DOHH2 (cell line): ENCODE data around the gene TBX6.

Source experiments
- H3F3A ChIP-seq: fragments of 200-600 bp; sonication (generic), shearing (Covaris generic); 2 replicates; pipeline ENCODE4 v1.6.0; 2016; ENCODE audit warnings: antibody characterized with exemption, mild to moderate bottlenecking; ENCODE audit not compliant: control insufficient read depth, insufficient read depth
- H3K27ac ChIP-seq: fragments of 200-600 bp; sonication (generic); 2 replicates; pipeline ENCODE4 v1.5.1; 2014; ENCODE audit warnings: low read depth, mild to moderate bottlenecking, low read length, moderate library complexity
- H3K27me3 ChIP-seq: fragments of 200-600 bp; sonication (generic); 2 replicates; pipeline ENCODE4 v1.6.1; 2014; ENCODE audit warnings: mild to moderate bottlenecking, low read length, mixed read lengths; ENCODE audit not compliant: control insufficient read depth
- H3K36me3 ChIP-seq: fragments of 200-600 bp; sonication (generic); 2 replicates; pipeline ENCODE4 v1.6.1; 2014; ENCODE audit warnings: mild to moderate bottlenecking, low read length, moderate library complexity, mixed read lengths; ENCODE audit not compliant: control insufficient read depth
- H3K4me1 ChIP-seq: fragments of 200-600 bp; sonication (generic); 2 replicates; pipeline ENCODE4 v1.6.1; 2014; ENCODE audit warnings: mild to moderate bottlenecking, low read length, mixed read lengths; ENCODE audit not compliant: control insufficient read depth
- H3K4me2 ChIP-seq: fragments of 200-600 bp; sonication (generic); 2 replicates; pipeline ENCODE4 v1.6.0; 2014; ENCODE audit warnings: mild to moderate bottlenecking, low read length, moderate library complexity
- H3K4me3 ChIP-seq: fragments of 200-600 bp; sonication (generic); 2 replicates; pipeline ENCODE4 v1.5.1; 2014; ENCODE audit warnings: mild to moderate bottlenecking, low read length, mixed read lengths
- H3K79me2 ChIP-seq: fragments of 200-600 bp; sonication (generic); 2 replicates; pipeline ENCODE4 v1.6.1; 2014; ENCODE audit warnings: mild to moderate bottlenecking, low read length, mixed read lengths; ENCODE audit not compliant: control insufficient read depth
- H3K9me2 ChIP-seq: fragments of 200-600 bp; sonication (generic); replicated peaks from 2 replicates; pipeline ENCODE4 v1.6.1; 2014; ENCODE audit warnings: mild to moderate bottlenecking, low read length, mixed read lengths; ENCODE audit not compliant: control insufficient read depth
- H3K9me3 ChIP-seq: fragments of 200-600 bp; sonication (generic); 2 replicates; pipeline ENCODE4 v1.6.1; 2014; ENCODE audit warnings: antibody characterized with exemption, low read length, mixed read lengths; ENCODE audit not compliant: control insufficient read depth, insufficient read depth
- H4K20me1 ChIP-seq: fragments of 200-600 bp; sonication (generic); 2 replicates; pipeline ENCODE4 v1.6.0; 2014; ENCODE audit warnings: low read depth, mild to moderate bottlenecking, antibody characterized with exemption, low read length, moderate library complexity; ENCODE audit not compliant: control insufficient read depth, insufficient read depth
- EZH2phosphoT487 ChIP-seq: fragments of 200-600 bp; sonication (generic); IDR thresholded peaks from 2 replicates; pipeline ENCODE4 v1.6.1; 2017; ENCODE audit warnings: borderline replicate concordance, mild to moderate bottlenecking, antibody characterized with exemption, low read length, moderate library complexity, mixed read lengths
- TF ChIP-seq, protein P1 (sequence below): fragments of 200-600 bp; sonication (generic); IDR thresholded peaks from one replicate; pipeline ENCODE4 v1.5.1; 2014; ENCODE audit warnings: antibody characterized with exemption, mild to moderate bottlenecking, low read depth, low read length; ENCODE audit not compliant: poor library complexity, severe bottlenecking

Gene TBX6

DNA sequence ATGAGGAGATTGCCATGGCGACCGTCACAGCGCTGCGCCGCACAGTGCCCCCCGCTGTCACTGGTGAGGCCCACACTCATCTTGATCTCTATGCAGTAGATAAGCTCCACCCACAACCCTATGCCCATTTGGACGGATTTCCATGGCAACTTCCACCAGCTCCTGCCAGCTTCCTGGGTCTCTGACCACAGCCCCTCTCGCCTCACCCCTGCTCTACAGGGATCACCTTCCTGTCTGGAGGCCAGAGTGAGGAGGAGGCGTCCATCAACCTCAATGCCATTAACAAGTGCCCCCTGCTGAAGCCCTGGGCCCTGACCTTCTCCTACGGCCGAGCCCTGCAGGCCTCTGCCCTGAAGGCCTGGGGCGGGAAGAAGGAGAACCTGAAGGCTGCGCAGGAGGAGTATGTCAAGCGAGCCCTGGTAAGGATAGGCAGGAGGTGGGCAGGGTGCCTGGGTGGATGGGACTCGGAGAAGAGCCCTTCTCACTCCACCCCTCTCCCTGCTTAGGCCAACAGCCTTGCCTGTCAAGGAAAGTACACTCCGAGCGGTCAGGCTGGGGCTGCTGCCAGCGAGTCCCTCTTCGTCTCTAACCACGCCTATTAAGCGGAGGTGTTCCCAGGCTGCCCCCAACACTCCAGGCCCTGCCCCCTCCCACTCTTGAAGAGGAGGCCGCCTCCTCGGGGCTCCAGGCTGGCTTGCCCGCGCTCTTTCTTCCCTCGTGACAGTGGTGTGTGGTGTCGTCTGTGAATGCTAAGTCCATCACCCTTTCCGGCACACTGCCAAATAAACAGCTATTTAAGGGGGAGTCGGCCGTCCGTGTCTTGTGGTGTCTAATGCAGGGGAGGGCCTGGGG lies 21.9 kb downstream of the TBX6 start:
- Histone ChIP-seq H3F3A (peaks cover 75% of the 10 kb centered on the region), H4K20me1 (peaks cover 24% of the 10 kb centered on the region), H3K4me2 (no peak overlapping the region), H3K4me1 (peaks cover 30% of the 10 kb centered on the region), H3K9me2 (no peaks in the 10 kb centered on the region), H3K79me2 (peaks cover 45% of the 10 kb centered on the region), H3K27ac (no peak overlapping the region), H3K27me3 (no peaks in the 10 kb centered on the region), H3K36me3 (peaks cover 74% of the 10 kb centered on the region), H3K4me3 (no peak overlapping the region), H3K9me3 (no peaks in the 10 kb centered on the region)
- TF ChIP-seq, protein P1, sequence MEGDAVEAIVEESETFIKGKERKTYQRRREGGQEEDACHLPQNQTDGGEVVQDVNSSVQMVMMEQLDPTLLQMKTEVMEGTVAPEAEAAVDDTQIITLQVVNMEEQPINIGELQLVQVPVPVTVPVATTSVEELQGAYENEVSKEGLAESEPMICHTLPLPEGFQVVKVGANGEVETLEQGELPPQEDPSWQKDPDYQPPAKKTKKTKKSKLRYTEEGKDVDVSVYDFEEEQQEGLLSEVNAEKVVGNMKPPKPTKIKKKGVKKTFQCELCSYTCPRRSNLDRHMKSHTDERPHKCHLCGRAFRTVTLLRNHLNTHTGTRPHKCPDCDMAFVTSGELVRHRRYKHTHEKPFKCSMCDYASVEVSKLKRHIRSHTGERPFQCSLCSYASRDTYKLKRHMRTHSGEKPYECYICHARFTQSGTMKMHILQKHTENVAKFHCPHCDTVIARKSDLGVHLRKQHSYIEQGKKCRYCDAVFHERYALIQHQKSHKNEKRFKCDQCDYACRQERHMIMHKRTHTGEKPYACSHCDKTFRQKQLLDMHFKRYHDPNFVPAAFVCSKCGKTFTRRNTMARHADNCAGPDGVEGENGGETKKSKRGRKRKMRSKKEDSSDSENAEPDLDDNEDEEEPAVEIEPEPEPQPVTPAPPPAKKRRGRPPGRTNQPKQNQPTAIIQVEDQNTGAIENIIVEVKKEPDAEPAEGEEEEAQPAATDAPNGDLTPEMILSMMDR: no peak
- TF ChIP-seq EZH2phosphoT487: no peak

DNA sequence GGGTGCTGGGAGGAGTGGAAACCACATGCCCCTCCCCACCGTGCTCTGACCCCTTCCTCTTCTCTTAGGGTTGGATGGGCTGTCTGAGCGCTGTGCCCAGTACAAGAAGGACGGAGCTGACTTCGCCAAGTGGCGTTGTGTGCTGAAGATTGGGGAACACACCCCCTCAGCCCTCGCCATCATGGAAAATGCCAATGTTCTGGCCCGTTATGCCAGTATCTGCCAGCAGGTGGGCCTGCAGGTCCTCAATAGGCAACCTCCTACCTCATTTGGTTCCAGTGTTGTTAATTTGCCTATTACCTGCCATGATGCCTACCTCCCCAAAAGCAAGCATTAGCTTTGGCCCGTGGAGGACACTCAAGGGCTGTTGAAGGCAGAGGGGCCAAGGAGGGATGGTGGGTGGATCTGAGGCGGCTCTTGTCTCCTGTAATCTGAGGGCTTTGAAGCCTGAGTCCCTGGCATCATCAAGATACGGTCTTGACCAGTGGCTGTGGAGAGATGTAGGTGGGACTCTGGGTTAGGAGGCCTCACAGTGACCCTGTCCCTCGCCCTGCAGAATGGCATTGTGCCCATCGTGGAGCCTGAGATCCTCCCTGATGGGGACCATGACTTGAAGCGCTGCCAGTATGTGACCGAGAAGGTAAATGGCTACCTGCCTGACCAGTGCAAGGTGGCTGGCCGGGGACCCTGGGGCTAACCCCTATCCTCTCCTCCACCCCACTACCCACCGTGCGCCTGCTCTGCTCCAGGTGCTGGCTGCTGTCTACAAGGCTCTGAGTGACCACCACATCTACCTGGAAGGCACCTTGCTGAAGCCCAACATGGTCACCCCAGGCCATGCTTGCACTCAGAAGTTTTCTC lies 22.7 kb downstream of the TBX6 start:
- Histone ChIP-seq H3K9me2 (no peaks in the 10 kb centered on the region), H3K36me3 (peaks cover 80% of the 10 kb centered on the region), H3K4me1 (peaks cover 26% of the 10 kb centered on the region), H3K4me3 (0 out of 2 replicates have a peak overlapping the region, but pooled peaks have one; percentile 9), H3K9me3 (no peaks in the 10 kb centered on the region), H3K4me2 (peak overlapping the region; percentile 12; the same call in 1 of the 2 replicates), H4K20me1 (peaks cover 24% of the 10 kb centered on the region), H3K79me2 (peaks cover 54% of the 10 kb centered on the region), H3K27ac (no peak overlapping the region), H3F3A (peaks cover 72% of the 10 kb centered on the region), H3K27me3 (no peaks in the 10 kb centered on the region)
- TF ChIP-seq, protein P1: peak; percentile 43
- TF ChIP-seq EZH2phosphoT487: no peak

DNA sequence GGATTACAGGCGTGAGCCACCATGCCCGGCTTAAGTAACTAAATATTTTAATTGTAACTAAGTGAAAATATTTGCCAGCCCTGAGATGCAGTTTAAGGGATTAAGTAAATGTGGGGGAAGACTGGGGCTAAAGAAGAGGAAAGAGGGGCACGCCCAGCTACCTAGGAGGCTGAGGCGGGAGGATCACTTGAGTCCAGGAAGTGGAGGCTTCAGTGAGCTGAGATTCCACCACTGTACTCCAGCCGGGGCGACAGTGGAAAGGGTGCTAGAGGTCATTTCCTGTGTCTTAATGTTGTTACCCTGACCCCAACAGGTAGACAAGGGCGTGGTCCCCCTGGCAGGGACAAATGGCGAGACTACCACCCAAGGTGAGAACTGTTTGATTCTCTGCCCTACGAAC lies 23.4 kb downstream of the TBX6 start:
- H3K9me2 ChIP-seq: no peaks in the 10 kb centered on the region
- peaks cover 80% of the 10 kb centered on the region for H3K36me3 ChIP-seq
- peaks cover 59% of the 10 kb centered on the region for H3K79me2 ChIP-seq
- 0 out of 2 replicates have a peak overlapping the region, but pooled peaks have one; percentile 9 for H3K4me3 ChIP-seq
- peaks cover 33% of the 10 kb centered on the region for H3K4me1 ChIP-seq
- H3F3A ChIP-seq: peaks cover 67% of the 10 kb centered on the region
- H3K9me3 ChIP-seq: no peaks in the 10 kb centered on the region
- H3K4me2 ChIP-seq: peak overlapping the region; percentile 12; the same call in 1 of the 2 replicates
- H3K27me3 ChIP-seq: no peaks in the 10 kb centered on the region
- H4K20me1 ChIP-seq: peaks cover 24% of the 10 kb centered on the region
- no peak overlapping the region for H3K27ac ChIP-seq
- TF ChIP-seq EZH2phosphoT487: no peak
- TF ChIP-seq, protein P1: no peak
